WTC11 (cell line): ENCODE results near the gene DDT.
"Not testable (repeated sequence)": the region's sequence is repeated elsewhere in the genome, so short reads cannot be mapped to it uniquely, and the experiment has no call there.

Experiments used
- IRF2 ChIP-seq: sonication (generic); formaldehyde crosslinking; IDR thresholded peaks from 2 replicates; pipeline ENCODE4 v1.8.0; 2022; ENCODE audit warnings: low read depth, missing genetic modification reagents, borderline replicate concordance
- TF ChIP-seq, protein P1 (sequence below): fragments of 200-600 bp; IDR thresholded peaks from 2 replicates; pipeline ENCODE4 v1.8.0; 2022; ENCODE audit warnings: antibody characterized with exemption

DNA sequence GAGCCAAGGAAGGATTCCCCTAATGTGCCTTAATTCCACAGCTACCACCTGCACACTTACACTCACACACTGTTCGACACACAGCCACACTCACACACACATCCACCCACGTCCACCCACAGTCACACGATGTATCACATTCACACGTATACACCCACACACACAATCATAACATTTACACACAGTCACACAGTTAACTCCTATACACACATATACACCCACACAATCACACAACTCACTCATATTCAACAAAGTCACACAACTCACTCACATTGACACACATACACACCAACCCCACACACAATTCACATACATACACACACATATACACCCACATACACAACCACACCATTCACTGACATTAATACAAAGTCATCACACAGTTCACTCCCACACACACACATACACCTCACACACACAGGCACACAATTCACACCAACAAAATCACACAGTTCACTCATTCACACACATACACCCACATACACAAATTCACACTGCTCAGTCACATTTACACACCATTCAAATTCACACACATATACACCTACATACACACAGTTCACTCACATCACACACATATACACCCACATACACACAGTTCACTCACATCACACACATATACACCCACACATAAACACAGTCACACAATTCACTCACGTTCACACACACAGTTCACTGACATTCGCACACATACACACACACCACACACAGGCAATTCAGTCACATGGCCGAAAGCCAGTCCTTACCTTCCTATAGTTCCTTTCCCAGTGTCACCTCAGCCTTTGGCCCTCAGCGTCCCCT lies 19.8 kb downstream of the DDT start:
- TF ChIP-seq, protein P1, sequence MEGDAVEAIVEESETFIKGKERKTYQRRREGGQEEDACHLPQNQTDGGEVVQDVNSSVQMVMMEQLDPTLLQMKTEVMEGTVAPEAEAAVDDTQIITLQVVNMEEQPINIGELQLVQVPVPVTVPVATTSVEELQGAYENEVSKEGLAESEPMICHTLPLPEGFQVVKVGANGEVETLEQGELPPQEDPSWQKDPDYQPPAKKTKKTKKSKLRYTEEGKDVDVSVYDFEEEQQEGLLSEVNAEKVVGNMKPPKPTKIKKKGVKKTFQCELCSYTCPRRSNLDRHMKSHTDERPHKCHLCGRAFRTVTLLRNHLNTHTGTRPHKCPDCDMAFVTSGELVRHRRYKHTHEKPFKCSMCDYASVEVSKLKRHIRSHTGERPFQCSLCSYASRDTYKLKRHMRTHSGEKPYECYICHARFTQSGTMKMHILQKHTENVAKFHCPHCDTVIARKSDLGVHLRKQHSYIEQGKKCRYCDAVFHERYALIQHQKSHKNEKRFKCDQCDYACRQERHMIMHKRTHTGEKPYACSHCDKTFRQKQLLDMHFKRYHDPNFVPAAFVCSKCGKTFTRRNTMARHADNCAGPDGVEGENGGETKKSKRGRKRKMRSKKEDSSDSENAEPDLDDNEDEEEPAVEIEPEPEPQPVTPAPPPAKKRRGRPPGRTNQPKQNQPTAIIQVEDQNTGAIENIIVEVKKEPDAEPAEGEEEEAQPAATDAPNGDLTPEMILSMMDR, result not testable (repeated sequence)
- not testable (repeated sequence) for TF ChIP-seq IRF2 (CRISPR knock-in tag)
